Femur (tissue), 1 donor: ENCODE data around the gene FIS1.

Source experiments
- DNase-seq: peaks from one replicate; pipeline ENCODE4 v3.0.0-alpha.2; 2017

Gene FIS1

DNA sequence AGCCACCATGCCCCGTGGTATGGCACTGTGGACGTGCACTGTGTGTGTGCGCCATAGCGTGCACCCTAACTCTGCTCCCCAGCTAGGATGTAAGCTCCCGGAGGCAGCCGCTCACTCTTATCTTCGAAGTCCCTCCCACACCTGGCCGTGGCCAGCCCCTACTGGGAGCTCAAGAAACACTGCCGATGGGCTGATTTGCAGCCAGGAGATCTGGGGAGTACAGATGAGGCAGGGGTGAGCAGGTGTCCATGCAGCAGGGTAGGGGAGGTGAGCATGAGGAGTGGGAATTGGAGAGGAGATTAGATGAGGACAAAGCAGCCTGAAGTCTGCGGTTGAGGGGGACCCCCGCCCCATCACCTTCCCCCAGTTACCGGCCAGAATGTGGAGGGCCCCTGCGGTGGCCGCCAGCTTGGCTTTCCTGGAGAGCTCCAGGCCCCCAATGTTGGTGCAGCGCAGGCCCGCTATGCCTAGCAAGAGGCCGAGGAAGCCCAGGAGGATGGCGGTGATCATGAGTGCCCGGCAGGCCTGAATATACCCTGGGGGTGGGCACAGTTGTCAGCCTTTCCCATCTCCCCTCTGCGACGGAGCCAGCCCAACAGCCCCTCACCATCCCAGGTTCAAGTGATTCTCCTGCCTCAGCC is 10.9 kb downstream of the FIS1 start:
- DNase-seq, result no peak

DNA sequence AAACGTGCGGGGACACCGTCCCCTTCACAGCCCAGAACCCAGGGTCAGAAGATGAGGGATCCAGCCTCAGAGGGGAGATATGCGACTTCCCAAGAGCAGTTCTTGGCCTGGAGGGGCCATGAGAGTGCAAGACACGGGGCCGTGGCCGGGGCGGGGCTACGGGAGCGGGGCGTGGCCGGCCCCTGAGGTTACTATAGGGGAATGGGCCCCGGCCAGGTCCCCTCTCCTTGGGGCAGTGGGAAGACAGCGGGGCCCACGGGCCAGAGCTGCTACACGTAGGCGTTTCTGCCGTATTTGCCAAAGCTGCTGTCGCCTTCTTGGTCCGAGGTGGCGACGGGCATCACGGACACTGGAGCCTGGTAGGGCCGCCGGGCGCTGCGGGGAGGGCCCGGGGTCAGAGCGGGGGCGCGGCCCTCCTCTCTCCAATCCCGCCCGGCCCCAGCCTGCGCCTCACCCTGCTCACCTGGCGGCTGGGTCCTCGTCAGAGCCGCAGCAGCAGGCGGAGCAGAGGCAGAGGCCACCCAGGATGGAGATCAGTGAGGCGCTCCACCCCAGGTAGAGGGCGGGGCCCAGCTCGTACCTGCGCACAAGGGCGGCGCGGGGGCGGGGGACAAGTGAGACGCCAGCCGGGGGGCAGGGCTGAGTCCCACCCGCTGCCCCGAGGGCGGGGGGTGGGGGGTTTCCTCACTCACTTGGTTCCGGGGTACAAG is 12.6 kb downstream of the FIS1 start:
- no peak for DNase-seq

DNA sequence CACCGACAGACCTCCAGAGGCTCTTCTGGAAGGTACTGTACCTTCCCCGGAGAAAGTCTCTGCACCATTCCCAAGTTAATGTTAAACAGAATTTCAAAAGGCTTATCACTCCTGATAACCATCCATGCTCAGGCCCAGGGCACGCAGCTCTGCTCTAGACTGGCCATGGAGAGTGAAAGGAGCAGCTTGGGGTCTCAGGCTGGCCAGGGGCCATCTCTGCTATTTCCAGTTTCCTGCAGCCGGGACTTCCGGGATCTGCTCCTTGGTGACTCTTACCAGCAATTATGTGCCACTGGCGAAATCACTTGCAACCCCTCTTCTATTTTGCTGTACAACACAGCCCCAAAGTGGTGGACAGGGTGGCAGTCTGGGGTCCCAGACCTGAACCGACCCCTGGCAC is 13.2 kb downstream of the FIS1 start:
- no peak for DNase-seq

DNA sequence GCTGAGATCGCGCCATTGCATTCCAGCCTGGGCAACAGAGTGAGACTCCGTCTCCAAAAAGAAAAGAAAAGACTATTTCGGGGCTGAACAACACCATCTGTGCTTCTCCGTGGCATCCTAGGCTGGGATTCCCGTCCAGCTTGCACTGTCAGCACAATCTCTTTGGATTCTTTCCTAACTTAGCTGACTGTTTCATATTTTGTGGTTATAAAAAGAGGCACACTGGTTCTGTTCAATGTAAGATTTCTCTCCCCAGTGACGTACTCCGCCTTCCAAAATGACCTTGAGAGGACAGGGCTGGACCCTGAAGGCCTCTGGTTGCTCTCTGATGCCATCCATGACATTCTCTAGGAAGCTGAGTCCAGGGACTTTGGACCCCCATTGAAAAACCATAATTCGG is 18.2 kb downstream of the FIS1 start:
- DNase-seq, result no peak

DNA sequence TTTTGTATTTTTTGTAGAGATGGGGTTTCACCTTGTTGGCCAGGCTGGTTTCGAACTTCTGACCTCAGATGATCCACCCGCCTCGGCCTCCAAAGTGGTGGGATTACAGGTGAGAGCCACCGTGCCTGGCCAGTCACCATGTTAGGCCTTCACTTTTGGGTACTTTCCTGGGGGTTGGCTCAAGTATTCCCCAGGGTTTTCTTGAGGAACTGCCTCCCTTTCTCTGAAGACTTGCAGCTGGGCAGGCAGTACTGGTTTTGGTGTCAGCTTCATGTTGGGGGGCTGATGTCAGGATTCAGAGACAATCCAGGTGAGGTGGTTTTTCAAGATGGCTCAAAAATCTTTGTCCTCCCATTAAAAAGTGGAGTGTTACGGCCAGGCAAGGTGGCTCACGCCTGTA is 19.2 kb downstream of the FIS1 start:
- no peak for DNase-seq

DNA sequence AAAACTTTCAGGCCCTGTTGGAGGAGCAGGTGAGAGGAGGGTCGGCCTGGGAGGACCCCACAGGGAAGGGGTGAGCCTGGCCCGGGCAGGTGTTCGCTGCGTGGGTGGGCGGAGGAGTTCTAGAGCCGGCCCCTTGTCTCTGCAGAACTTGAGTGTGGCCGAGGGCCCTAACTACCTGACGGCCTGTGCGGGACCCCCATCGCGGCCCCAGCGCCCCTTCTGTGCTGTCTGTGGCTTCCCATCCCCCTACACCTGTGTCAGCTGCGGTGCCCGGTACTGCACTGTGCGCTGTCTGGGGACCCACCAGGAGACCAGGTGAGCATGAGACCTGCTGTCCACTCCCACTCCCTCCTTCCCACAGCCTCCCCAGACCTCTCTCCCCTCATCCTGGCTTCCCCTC is 21.4 kb downstream of the FIS1 start:
- no peak for DNase-seq

DNA sequence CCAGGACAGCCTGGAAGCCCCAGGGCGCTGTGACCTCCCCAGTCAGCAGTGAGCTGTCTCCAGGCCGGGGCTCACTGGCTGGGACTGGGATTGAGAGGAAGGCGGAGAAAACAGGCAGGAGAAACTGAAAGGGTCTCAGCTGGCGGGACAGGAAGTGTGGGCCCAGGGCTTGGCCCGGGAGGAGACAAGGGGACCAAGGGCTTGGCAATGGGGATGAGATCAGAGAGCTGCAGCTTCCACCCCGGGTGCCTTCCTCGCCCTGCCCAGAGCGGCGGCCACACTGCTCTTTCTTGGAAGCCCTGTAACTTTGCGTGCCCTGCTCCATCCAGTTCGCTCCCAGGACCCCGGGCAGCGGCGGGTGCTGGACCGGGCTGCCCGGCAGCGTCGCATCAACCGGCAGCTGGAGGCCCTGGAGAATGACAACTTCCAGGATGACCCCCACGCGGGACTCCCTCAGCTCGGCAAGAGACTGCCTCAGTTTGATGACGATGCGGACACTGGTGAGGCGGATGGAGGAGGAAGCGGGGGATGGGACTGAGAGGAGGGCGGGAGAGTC is 22.5 kb downstream of the FIS1 start:
- DNase-seq, result no peak

DNA sequence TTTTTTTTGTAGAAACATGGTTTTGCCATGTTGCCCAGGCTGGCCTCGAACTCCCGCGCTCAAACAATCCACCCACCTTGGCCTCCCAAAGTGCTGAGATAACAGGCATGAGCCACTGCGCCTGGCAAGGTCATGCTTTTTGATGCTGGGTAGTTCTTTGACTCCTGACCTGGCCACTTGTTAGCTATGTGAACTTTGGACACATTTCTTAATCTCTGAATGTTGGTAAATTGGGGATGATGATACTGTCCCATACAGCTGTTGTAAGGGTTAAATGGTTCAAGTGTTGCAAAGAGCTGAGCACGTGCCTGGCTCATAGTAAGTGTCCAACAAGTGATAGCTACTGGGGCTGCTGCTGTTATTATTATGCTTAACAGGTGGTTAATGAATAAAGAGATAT is 24.6 kb downstream of the FIS1 start:
- DNase-seq, result no peak

DNA sequence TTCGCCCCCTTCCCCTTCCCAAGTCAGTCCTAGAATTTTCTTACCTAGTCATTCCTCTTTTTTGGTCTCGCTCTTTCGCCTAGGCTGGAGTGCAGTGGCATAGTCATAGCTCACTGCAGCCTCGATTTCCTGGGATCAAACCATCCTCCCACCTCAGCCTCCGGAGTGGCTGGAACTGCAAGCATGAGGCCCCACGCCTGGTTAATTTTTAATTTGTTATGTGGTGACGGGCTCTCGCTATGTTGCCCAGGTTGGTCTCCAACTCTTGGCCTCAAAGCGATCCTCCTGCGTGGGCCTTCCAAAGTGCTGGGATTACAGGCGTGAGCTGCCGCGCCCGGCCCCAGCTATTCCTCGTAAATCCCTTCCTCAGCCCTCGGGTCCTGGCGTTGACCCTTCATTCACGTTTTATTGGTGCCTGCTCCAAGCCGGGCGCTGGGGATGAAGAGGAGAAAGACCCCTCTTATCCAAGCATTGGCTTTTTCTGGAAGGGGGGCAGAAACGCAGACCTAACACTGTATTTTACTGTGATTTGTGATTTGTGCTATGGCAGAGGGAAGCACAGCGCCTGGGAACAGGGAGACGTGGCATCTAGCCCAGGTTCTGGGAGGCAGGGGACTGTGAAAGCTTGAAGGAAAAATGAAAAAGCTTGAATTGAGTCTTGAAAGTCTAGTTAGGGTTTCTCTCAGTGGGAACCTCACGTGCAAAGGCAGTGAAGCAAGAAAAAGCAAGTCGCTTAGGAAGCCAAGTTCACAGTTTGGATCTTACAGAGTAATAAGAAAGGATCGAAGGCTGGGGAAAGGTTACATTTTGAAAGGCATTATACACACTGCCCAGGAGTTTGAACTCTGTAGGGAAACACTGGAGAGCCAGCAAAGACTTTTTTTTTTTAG is 26.4 kb downstream of the FIS1 start:
- no peak for DNase-seq

DNA sequence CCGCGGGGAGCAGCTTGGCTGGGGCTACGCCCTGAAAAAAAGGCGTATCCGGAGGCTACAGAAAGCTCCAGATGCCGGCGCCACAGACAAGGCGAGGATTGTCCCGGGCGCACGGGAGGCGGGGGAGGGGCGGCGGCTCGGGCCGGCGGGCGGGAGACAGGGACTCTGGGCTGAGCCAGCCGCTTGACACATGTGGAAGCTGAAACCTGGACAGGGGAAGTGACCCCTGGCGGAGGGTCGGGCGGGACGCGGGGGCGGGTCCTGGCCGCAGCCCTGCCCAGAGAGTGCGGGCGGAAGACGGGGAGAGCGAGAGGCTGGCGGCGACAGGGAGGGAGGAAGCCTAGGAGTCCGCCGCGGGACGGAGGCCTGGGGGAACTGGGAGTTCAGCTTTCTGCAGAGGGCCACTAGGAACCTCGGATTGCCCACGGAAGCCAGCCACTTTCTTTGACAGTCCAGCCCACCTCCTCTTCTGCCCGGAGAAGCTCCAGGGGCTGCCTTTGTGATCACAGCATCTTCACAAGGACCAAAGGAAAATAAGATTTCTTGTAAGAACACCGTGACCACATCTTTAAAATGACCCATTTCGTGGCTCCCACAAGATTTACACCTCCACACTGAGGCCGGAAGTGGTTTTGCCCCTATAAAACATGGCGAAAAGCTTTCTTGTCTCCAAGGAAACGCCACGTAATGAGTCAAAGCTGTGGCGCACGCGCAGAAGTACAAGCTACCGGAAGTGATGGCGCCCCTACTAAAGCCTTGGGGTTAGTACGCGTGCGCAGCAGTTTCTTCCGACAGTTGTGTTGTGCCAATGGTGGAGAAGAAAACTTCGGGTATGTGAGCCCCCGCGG is 27.3 kb downstream of the FIS1 start, which contains the start of the genes PLOD3 and ZNHIT1:
PLOD3 (minus strand) TSS at position 194 of the 848 bp plus-strand sequence. CDS start 307 bp downstream, outside the sequence.
ZNHIT1 (plus strand) TSS at position 778 of the 848 bp plus-strand sequence; CDS start at position 809, 31 bp downstream.
- peak; percentile 97 for DNase-seq

DNA sequence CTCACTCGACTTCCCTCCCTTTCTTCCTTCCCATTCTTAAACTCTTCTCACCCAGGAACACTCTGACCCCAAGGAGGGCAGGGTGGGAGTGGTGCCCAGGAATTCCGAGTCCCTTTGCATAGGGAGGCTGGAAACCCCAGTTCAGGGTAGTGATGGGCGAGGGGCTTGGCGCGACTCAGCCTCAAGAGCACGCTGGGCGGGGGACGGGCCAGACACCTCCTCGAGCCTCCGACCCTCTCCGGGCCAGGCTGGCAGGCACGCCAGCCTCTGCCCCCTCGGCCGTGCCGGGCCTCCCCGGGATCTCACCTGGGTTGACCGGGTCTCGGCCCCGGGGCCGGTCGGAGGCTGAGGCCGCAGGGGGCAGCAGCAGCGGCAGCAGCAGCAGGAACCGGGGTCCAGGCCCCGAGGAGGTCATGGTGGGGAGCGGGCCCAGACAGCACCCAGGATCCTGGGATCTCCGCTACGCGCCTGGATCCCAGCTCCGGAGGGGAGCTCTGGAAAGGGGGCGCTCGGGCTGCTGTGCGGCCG is 28.0 kb downstream of the FIS1 start:
- DNase-seq, result no peak

DNA sequence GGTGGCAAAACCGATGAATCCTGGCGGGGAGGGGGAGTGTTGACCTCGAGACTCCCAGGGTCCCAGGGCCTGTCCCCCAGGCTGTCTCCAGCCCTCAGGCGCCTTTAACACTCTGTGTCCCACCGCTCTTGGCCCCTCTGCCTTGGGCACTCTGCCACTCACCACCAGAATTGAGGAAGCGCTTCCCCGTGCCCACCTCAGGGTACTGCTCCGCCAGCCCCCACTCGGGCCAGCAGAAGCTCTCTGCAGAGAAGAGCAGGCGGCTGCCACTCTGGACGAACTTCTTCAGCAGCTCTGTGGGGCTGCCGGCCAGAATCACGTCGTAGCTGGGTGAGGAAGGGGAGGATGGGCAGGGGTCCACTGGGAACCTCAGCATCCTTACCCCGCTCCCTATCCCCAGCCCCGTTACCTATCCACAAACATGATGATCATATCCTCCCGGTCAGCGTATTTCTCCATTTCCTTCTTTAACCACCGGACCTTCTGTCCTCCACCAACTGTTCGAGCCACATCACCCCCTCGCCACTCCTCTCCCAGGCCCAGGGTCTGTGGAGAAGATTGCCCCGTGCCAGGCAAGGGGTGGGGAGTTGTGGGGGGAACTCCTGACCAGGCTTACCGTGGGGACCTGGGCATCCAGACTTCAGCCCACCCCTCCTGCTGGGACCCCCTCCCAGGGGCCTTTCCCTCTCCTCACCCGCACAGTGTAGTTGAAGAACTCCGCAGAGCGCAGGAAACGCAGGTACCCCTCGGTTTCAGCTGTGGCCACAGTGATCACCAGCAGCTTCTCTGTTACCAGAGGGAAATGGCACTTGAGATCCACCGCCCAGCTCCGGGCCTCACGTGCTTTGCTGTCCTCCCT is 28.7 kb downstream of the FIS1 start:
- peak; percentile 21 for DNase-seq

DNA sequence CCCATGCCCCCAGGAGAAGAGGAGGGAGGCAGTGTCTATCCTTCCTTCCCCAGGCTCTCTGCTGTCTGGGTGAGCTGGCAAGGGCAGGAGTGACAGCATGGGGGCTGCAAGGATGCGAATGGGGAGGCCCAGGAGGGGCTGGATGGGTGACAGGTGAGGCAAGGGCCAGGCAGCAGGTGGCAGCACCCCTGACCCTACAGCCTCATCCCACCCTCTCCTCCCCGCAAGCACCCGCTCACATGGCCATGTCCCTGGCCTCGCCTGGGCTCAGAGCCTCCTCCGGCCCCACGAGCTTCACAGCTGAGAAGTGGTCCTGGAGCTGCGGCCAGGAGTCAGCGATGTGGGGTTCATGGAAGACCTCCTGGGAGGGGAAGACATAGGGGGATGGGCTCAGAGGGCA is 32.9 kb downstream of the FIS1 start:
- no peak for DNase-seq

DNA sequence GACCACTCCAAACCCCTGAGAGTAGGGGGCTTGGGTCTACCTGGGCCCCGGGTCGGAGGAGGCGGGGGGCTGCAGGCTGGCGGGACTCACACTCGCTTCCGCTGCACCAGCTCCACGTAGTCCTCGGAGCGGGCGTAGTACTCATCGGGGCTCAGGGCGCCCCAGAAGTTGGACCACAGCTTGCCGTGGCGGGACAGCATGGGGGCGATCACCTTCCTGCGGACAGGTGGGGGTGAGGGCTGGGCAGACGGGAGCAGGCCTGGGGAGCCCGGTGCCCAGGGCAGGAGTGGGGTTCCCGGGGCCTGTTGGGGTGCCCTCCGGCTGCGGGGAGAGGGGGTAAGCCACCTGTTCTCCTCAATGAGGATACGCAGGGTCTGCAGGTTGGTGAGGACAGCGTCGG is 33.4 kb downstream of the FIS1 start:
- no peak for DNase-seq

DNA sequence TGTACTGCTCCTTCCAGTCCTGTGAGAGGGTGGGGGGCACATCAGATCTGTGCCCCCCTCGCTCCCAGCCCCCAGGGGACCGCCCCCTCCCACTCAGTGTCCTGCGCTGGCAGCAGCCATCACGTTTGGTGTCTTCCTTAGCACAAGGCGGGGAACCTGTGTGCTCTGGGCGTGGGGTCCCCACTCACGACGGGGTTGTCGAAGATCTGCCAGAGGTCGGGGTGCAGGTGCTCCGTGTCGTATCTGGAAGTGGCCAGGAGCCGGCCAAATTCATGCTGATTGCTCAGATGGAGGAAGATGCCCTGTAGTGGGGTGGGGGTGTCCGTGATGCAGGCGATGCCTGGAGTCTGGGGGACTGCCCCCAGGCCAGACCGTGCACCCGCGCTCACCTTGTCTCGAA is 34.7 kb downstream of the FIS1 start:
- DNase-seq, result no peak

DNA sequence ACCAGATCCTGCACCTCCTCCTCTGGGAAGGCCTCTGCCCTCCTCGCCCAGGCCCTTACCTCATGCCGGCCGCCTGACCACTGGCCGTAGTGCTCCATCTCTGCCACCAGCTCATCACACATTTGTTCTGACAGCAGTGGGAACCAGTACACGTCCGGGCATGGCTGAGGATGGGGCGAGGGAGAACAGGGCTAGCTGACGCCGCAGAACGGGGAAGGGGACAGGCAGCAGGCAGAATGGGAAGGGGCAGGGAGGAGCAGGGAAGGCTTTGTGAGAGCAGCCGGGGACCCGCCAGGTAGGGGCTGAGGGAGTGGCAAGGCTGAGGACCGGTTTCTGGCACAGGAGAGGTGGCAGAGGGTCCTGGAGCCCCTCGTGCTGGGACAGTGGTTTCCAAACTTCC is 36.1 kb downstream of the FIS1 start:
- no peak for DNase-seq

DNA sequence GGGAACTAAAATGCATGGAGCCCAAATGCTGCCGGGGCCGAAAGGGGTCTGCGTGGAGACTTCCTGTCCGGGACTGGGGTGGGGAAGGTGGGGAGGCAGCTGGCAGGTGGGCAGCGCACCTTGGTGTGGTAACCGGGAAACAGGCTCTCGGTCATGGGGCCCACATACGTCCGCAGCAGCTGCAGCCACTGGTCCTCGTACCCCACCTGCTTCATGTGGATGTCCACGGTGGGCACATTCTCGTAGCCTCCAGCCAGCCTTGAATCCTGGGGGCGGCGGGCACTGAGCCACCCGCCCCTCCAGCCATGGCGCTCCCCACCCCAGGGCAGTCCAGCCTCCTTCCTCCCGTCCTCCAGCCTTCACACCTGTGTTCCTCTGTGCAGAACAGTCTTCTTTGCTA is 37.4 kb downstream of the FIS1 start:
- DNase-seq, result no peak

DNA sequence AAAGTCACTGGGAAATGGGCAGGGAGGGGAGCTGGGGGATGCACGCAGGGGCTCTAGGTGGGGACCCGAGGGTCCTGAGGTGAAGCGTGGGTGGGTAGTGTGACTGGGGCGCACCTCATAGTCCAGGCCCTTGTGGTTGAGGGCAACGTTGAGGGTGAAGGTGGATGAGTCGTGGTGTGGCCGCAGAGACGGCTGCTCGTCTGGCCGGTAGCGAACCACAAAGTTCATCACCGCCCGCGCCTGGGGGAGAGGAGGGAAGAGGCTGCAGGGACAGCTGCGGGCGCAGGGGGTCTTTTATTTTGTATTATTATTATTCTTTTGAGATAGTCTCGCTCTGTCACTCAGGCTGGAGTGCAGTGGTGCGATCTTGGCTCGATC is 38.2 kb downstream of the FIS1 start:
- no peak for DNase-seq

DNA sequence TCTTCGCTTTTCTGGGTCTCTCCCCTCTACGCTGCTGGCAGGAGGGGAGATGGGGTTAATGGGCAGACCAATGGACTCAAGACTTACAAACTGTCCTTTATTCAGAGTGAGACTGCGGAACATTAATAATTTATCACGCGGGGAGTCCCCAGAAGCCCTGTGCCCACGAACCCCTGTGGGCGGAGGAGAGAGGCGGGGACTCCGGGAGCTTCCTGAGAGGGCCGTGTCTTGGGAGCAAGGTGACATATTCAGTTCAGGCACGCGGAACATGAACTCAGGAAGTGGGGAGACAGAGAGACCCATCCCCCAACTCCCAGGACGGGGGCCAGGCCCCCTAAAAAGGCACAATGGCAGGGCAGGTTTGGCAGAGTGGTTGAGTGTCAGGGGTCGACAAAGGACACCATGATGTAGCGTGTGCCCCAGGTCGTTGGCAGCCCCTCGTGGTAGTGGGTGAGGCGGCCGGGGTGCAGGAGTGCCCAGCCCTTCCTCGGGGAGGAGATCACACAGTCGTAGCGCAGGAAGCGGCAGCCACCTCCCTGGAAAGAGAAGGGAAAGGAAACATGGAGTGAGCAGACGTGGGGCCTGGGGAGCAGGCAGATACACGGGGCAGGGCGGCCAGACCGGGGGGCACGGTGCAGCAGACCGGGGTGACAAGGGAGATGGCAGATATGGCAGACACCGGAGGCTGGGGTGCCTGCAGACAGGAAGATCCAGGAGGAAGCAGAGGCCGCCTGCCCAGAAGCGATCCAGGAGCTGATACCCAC is 38.8 kb downstream of the FIS1 start:
- no peak for DNase-seq
